HCT116 (cell line): Measurements from ENCODE around the gene MYEOV. TPM values are rescaled to one million over a fixed set of nuclear protein-coding genes. Genes with fewer than 3 reads are reported as not detected.

Source experiments
- ATAC-seq: fragments of 200-7000 bp; cut with Tn5 transposase; 2 replicates; pipeline ENCODE4 v1.9.1; 2020; ENCODE audit warnings: mild to moderate bottlenecking, moderate library complexity
- BruUV-seq: library from RNA; stranded (reverse); fragments of 400-500 nt; replicated peaks from 2 replicates; lab custom pipeline; 2021; lab: Mats Ljungman, UMichigan
- CTCF ChIA-PET: fragments of 300-600 bp; sonication (Branson Sonifier 250); formaldehyde crosslinking; loops from one replicate; lab custom pipeline; 2021; ENCODE audit warnings: antibody characterized with exemption; lab: Charles Lee
- POLR2A ChIA-PET: fragments of 300-600, 350-600 bp; sonication (Branson Sonifier 250); formaldehyde crosslinking; loops from one replicate; lab custom pipeline; 2021; ENCODE audit warnings: antibody characterized with exemption; lab: Charles Lee
- RAD21 ChIA-PET, 2 experiments: fragments of 300-600 bp; sonication (Branson Sonifier 250); formaldehyde crosslinking; loops; one replicate each; lab custom pipeline; 2023; ENCODE audit warnings: low total read pairs in 2 of 2; ENCODE audit not compliant: uncharacterized antibody in 2 of 2, unreplicated experiment in 2 of 2, low non-redundant PET in 1 of 2; lab: Charles Lee
- DNase-seq: peaks from one replicate; pipeline ENCODE4 v3.0.0-alpha.2; 2010; ENCODE audit warnings: low read depth, low spot score
- H2AFZ ChIP-seq: fragments of 200-600 bp; shearing (Covaris generic), sonication (generic); 2 replicates; pipeline ENCODE4 v1.6.1; 2017; ENCODE audit warnings: low read depth, mixed run types, mixed read lengths, antibody characterized with exemption, low read length; ENCODE audit not compliant: poor library complexity, severe bottlenecking
- H3K27ac ChIP-seq: 2 replicates; pipeline ENCODE4 v1.5.1; 2012; ENCODE audit warnings: low read depth, low read length
- H3K27me3 ChIP-seq: fragments of 200-600 bp; sonication (generic); 2 replicates; pipeline ENCODE4 v1.6.1; 2016; ENCODE audit warnings: mixed run types, low read length, mixed read lengths; ENCODE audit not compliant: insufficient read depth
- H3K36me3 ChIP-seq, 2 experiments: fragments of 200-500 bp in 1 of 2; fragments of 200-600 bp in 1 of 2; sonication (Bioruptor generic) in 1 of 2; sonication (generic) in 1 of 2; 2 replicates each; pipeline versions ENCODE4 v1.5.1 to v1.6.1; 2014 to 2016; ENCODE audit warnings: low read length in 2 of 2, inconsistent platforms in 1 of 2, mixed read lengths in 1 of 2, mixed run types in 1 of 2; ENCODE audit not compliant: insufficient read depth in 2 of 2, control insufficient read depth in 1 of 2
- H3K4me1 ChIP-seq, 2 experiments: fragments of 200-600 bp in 1 of 2; sonication (generic) in 1 of 2; 2 replicates each; pipeline versions ENCODE4 v1.5.1 to v1.6.1; 2012 to 2017; ENCODE audit warnings: low read length in 2 of 2, inconsistent platforms in 1 of 2, mild to moderate bottlenecking in 1 of 2, mixed read lengths in 1 of 2, mixed run types in 1 of 2, moderate library complexity in 1 of 2; ENCODE audit not compliant: insufficient read depth in 2 of 2, control insufficient read depth in 1 of 2
- H3K4me2 ChIP-seq: fragments of 200-600 bp; sonication (generic); 2 replicates; pipeline ENCODE4 v1.6.1; 2017; ENCODE audit warnings: mixed run types, low read length, mixed read lengths
- H3K4me3 ChIP-seq, 2 experiments: fragments of 200-600 bp in 1 of 2; sonication (generic) in 1 of 2; replicated peaks in 1 of 2; 2 replicates each; pipeline ENCODE4 v1.5.1; 2011 to 2016; ENCODE audit warnings: low read length in 2 of 2, control low read depth in 1 of 2, low read depth in 1 of 2, mild to moderate bottlenecking in 1 of 2, mixed read lengths in 1 of 2, mixed run types in 1 of 2
- H3K79me2 ChIP-seq: fragments of 200-600 bp; sonication (generic); 2 replicates; pipeline ENCODE4 v1.6.1; 2017; ENCODE audit warnings: mild to moderate bottlenecking, mixed run types, low read length, moderate library complexity, mixed read lengths; ENCODE audit not compliant: insufficient read depth
- H3K9ac ChIP-seq: fragments of 200-600 bp; sonication (generic); 2 replicates; pipeline ENCODE4 v1.6.1; 2016; ENCODE audit warnings: low read length, mixed read lengths
- H3K9me2 ChIP-seq: fragments of 200-600 bp; sonication (generic), shearing (Covaris generic); 2 replicates; pipeline ENCODE4 v1.6.1; 2017; ENCODE audit warnings: mixed run types, mild to moderate bottlenecking, moderate library complexity; ENCODE audit not compliant: insufficient read depth
- H3K9me3 ChIP-seq, 2 experiments: fragments of 200-500 bp in 1 of 2; fragments of 200-600 bp in 1 of 2; sonication (Bioruptor generic) in 1 of 2; sonication (generic) in 1 of 2; 2 replicates each; pipeline ENCODE4 v1.6.1; 2014 to 2017; ENCODE audit warnings: low read length in 2 of 2, mixed read lengths in 2 of 2, inconsistent platforms in 1 of 2, low read depth in 1 of 2, mild to moderate bottlenecking in 1 of 2, mixed run types in 1 of 2, moderate library complexity in 1 of 2; ENCODE audit not compliant: control insufficient read depth in 1 of 2, insufficient read depth in 1 of 2
- H4K20me1 ChIP-seq: fragments of 200-600 bp; sonication (generic), shearing (Covaris generic); 2 replicates; pipeline ENCODE4 v1.6.1; 2017; ENCODE audit warnings: mixed run types, mild to moderate bottlenecking, moderate library complexity; ENCODE audit not compliant: insufficient read depth
- CEBPB ChIP-seq: IDR thresholded peaks from 2 replicates; pipeline ENCODE4 v1.6.1; 2012; ENCODE audit warnings: low read depth
- ELF1 ChIP-seq: IDR thresholded peaks from 2 replicates; pipeline ENCODE4 v1.6.1; 2012; ENCODE audit warnings: low read depth, borderline replicate concordance
- JUND ChIP-seq: IDR thresholded peaks from 2 replicates; pipeline ENCODE4 v1.6.1; 2012
- POLR2A ChIP-seq: IDR thresholded peaks from 2 replicates; pipeline ENCODE4 v1.7.0; 2011; ENCODE audit warnings: borderline replicate concordance; ENCODE audit not compliant: insufficient read depth, insufficient read length; ENCODE audit errors: extremely low read depth
- POLR2AphosphoS5 ChIP-seq: IDR thresholded peaks from 2 replicates; pipeline ENCODE4 v1.6.1; 2011; ENCODE audit warnings: mild to moderate bottlenecking, low read depth, low read length, moderate library complexity
- SIN3A ChIP-seq: IDR thresholded peaks from 2 replicates; pipeline ENCODE4 v1.6.1; 2012; ENCODE audit warnings: low read depth
- TCF7L2 ChIP-seq: IDR thresholded peaks from 2 replicates; pipeline ENCODE4 v1.7.0; 2011; ENCODE audit warnings: borderline replicate concordance, inconsistent platforms; ENCODE audit not compliant: insufficient read depth, insufficient read length; ENCODE audit errors: extremely low read depth
- YY1 ChIP-seq: IDR thresholded peaks from 2 replicates; pipeline ENCODE4 v1.6.1; 2011; ENCODE audit warnings: low read length, low read depth, moderate library complexity, mild to moderate bottlenecking; ENCODE audit not compliant: insufficient replicate concordance; ENCODE audit errors: extremely low read depth
- ZFX ChIP-seq: fragments of 450-650 bp; IDR thresholded peaks from 2 replicates; pipeline ENCODE4 v1.6.1; 2017
- intact Hi-C: fragments of 100-400 bp; cut with micrococcal nuclease; formaldehyde crosslinking; loops from 2 replicates; pipeline ENCODE4 v1.10.0; 2022
- total RNA-seq: library from RNA; stranded (reverse); gene quantifications from one replicate; pipeline ENCODE4 v1.2.1, GENCODE V29; 2021; ENCODE audit not compliant: unreplicated experiment
- TF ChIP-seq, protein P1 (sequence below): IDR thresholded peaks from 2 replicates; pipeline ENCODE4 v1.6.1; 2011; ENCODE audit warnings: mild to moderate bottlenecking, low read length, moderate library complexity; ENCODE audit not compliant: insufficient replicate concordance; ENCODE audit errors: extremely low read depth
- TF ChIP-seq, protein P2 (sequence below): IDR thresholded peaks from 2 replicates; pipeline ENCODE4 v1.6.1; 2012
- TF ChIP-seq, protein P3 (sequence below): IDR thresholded peaks from 2 replicates; pipeline ENCODE4 v1.6.1; 2012; ENCODE audit warnings: low read depth

MYEOV gene
- total RNA-seq, 1 experiment from 2014 or later: 135 TPM

DNA sequence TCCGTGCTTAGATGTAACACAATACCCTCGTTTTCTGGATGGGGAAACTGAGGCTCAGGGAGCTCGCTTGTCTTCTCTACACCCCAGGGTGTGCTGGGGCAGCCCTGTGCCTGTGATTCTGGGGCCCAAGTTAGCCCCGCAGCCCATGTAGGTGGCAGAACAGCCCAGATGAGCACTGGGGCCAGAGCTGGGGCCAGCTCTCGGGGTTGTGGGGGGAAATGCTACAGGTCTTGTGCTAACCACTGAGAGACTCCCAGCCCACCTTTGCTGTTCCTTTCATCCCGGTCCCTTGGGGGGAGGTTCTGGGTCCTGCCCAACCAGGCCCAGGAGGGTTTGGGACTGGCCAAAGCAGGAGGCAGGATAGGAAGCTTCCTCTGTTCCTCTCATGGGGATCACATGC is 13.5 kb downstream of the MYEOV start:
- BruUV-seq: no TSS peak
- H3K4me3 ChIP-seq: no peak overlapping the region
- ATAC-seq (no peak), DNase-seq (no peak)
- no peaks in the 10 kb centered on the region for H4K20me1 ChIP-seq
- TF ChIP-seq TCF7L2 (no peak), YY1 (no peak), ZFX (no peak), ELF1 (no peak)
- TF ChIP-seq, protein P1, sequence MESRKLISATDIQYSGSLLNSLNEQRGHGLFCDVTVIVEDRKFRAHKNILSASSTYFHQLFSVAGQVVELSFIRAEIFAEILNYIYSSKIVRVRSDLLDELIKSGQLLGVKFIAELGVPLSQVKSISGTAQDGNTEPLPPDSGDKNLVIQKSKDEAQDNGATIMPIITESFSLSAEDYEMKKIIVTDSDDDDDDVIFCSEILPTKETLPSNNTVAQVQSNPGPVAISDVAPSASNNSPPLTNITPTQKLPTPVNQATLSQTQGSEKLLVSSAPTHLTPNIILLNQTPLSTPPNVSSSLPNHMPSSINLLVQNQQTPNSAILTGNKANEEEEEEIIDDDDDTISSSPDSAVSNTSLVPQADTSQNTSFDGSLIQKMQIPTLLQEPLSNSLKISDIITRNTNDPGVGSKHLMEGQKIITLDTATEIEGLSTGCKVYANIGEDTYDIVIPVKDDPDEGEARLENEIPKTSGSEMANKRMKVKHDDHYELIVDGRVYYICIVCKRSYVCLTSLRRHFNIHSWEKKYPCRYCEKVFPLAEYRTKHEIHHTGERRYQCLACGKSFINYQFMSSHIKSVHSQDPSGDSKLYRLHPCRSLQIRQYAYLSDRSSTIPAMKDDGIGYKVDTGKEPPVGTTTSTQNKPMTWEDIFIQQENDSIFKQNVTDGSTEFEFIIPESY: no peak
- TF ChIP-seq, protein P2, sequence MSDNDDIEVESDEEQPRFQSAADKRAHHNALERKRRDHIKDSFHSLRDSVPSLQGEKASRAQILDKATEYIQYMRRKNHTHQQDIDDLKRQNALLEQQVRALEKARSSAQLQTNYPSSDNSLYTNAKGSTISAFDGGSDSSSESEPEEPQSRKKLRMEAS: no peak
- intact Hi-C loops: no loop called here
- H3K27me3 ChIP-seq: no peaks in the 10 kb centered on the region
- POLR2A ChIA-PET: no interaction called here
- peaks cover 0 to 10% of the 10 kb centered on the region in 2 experiments; a peak in 1 of 4 replicates for H3K36me3 ChIP-seq
- CTCF ChIA-PET: no interaction called here
- no peaks in the 10 kb centered on the region for H3K9me2 ChIP-seq
- H3K4me2 ChIP-seq: no peak overlapping the region
- RAD21 ChIA-PET: no interaction called here
- peaks cover 97% of the 10 kb centered on the region for H3K79me2 ChIP-seq
- no peak overlapping the region for H3K27ac ChIP-seq
- H3K4me1 ChIP-seq: peaks cover 15 to 56% of the 10 kb centered on the region in 2 experiments
- H2AFZ ChIP-seq: no peak overlapping the region
- H3K9me3 ChIP-seq: no peaks in the 10 kb centered on the region
- H3K9ac ChIP-seq: no peak overlapping the region

DNA sequence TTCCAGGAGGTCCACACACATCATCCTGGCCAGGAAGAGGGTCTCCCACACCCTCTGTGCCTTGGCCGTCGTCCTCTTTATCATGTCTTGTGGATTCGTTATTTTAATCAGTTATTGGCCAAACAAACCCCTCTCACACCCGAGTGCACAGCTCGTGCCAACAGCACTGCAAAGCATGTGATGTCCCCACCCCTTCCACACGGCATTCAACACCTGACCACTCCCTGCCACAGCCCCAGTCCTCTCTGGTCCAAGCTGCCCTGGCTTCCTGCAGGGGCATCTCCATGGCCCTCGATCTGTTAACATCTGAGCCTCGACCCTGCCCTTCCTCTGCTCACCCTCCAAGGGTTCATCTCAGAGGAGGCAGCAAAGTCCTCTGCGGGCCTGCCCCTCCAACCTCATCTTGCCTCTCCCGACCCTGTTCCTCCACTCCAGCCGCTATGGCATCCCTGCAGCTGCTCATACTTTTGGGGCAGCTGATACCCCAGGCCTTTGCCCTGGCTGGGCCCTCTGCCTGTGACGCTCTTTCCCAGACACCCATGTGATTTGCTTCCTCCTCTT is 14.0 kb downstream of the MYEOV start:
- peaks cover 97% of the 10 kb centered on the region for H3K79me2 ChIP-seq
- ATAC-seq: no peak
- H4K20me1 ChIP-seq: no peaks in the 10 kb centered on the region
- POLR2A ChIA-PET: no interaction called here
- intact Hi-C loops: no loop called here
- no peaks in the 10 kb centered on the region for H3K27me3 ChIP-seq
- no peak for DNase-seq
- H3K9ac ChIP-seq: no peak overlapping the region
- RAD21 ChIA-PET: no interaction called here
- CTCF ChIA-PET: no interaction called here
- H3K4me3 ChIP-seq: no peak overlapping the region
- no peak overlapping the region for H2AFZ ChIP-seq
- H3K27ac ChIP-seq: no peak overlapping the region
- no TSS peak for BruUV-seq
- no peak for TF ChIP-seq CEBPB
- no peak for TF ChIP-seq POLR2AphosphoS5
- TF ChIP-seq, protein P3, sequence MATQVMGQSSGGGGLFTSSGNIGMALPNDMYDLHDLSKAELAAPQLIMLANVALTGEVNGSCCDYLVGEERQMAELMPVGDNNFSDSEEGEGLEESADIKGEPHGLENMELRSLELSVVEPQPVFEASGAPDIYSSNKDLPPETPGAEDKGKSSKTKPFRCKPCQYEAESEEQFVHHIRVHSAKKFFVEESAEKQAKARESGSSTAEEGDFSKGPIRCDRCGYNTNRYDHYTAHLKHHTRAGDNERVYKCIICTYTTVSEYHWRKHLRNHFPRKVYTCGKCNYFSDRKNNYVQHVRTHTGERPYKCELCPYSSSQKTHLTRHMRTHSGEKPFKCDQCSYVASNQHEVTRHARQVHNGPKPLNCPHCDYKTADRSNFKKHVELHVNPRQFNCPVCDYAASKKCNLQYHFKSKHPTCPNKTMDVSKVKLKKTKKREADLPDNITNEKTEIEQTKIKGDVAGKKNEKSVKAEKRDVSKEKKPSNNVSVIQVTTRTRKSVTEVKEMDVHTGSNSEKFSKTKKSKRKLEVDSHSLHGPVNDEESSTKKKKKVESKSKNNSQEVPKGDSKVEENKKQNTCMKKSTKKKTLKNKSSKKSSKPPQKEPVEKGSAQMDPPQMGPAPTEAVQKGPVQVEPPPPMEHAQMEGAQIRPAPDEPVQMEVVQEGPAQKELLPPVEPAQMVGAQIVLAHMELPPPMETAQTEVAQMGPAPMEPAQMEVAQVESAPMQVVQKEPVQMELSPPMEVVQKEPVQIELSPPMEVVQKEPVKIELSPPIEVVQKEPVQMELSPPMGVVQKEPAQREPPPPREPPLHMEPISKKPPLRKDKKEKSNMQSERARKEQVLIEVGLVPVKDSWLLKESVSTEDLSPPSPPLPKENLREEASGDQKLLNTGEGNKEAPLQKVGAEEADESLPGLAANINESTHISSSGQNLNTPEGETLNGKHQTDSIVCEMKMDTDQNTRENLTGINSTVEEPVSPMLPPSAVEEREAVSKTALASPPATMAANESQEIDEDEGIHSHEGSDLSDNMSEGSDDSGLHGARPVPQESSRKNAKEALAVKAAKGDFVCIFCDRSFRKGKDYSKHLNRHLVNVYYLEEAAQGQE: no peak
- no peak for TF ChIP-seq POLR2A
- no peak for TF ChIP-seq SIN3A
- TF ChIP-seq JUND: no peak
- peaks cover 10 to 51% of the 10 kb centered on the region in 2 experiments for H3K4me1 ChIP-seq
- H3K9me3 ChIP-seq: no peaks in the 10 kb centered on the region
- no peaks in the 10 kb centered on the region for H3K9me2 ChIP-seq
- H3K4me2 ChIP-seq: no peak overlapping the region
- H3K36me3 ChIP-seq: peaks cover 0 to 10% of the 10 kb centered on the region in 2 experiments; a peak in 1 of 4 replicates
